Activated naive CD4-positive, alpha-beta T cell (primary cell): ENCODE results near the gene TREML2.

Experiments
- DNase-seq, 4 experiments: peaks; one replicate each; lab custom pipeline; 2025; lab: John Stamatoyannopoulos, UW

TREML2 gene

GRCh38 chr6:41150671-41151070 lies 50.3 kb downstream of the TREML2 start:
- DNase-seq: no peak

DNA sequence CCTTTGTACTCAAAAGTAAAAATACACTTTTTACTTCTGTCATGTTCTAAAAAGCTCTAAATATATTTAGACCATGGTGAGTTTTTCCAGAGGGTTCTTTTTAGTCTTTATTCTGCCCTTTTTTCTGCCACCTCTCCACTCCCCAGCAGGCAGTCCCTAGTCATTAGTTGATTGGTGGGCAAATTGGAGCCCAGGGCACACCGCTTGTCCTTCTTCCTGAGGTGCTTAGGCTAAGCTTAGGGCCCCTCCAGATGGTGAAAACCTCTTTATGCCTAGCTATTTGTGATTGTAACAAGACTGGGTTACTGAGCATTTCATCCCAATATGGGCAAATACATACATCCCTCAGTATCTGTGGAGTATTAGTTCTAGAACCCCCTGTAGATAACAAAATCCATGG lies 53.0 kb downstream of the TREML2 start:
- no peak for DNase-seq
